SW480 (cell line): ENCODE measurements around the gene LRTM2.

ENCODE experiments used
- DNase-seq: peaks from one replicate; pipeline ENCODE4 v3.0.0-alpha.2; 2016; ENCODE audit warnings: low spot score

LRTM2 gene

GRCh38 chr12:1884651-1885050, 64.3 kb downstream of the LRTM2 start:
- DNase-seq = no peak

- no peak for DNase-seq
Observed at GRCh38 chr12:1885082-1885596, 64.8 kb downstream of the LRTM2 start.

GRCh38 chr12:1885599-1886245, 65.4 kb downstream of the LRTM2 start:
- DNase-seq = no peak
